ENCODE measurements around the gene POTEG. TPM values are rescaled to one million over a fixed set of nuclear protein-coding genes. Genes with fewer than 3 reads are reported as not detected.

Gene POTEG
- polyA plus RNA-seq, 1 donor (not counting 4 experiments of a cell fraction or from before 2014, with no cell fraction given), result not detected

Small RNA genes lying within 50 kb of the gene (small RNA-seq; reads per million reads assigned to genes)
- gene RNU6-1268P (ENCODE audit: insufficient read length in 3 of 3, low read depth in 3 of 3, low replicate concordance in 1 of 3), result 0 reads per million in 3 experiments
